Upper lobe of left lung (tissue), 6 donors: Measurements from ENCODE around the gene IQSEC1. TPM values are rescaled to one million over a fixed set of nuclear protein-coding genes. Genes with fewer than 3 reads are reported as not detected.

ENCODE experiments used
- ATAC-seq, 2 donors: fragments of 200-7000 bp; cut with Tn5 transposase; one replicate each; pipeline ENCODE4 v1.9.1; 2022; ENCODE audit warnings: mild to moderate bottlenecking in 2 of 2, moderate library complexity in 2 of 2; ENCODE audit not compliant: low FRiP score in 2 of 2
- DNase-seq, 2 donors: peaks; one replicate each; pipeline ENCODE4 v3.0.0-alpha.2; 2019 to 2020
- H3K27ac ChIP-seq, 4 donors: fragments of 200-600 bp; sonication (generic); one replicate each; pipeline ENCODE4 v1.5.1; 2016 to 2019
- H3K27me3 ChIP-seq, 4 donors: fragments of 200-600 bp; sonication (generic); one replicate each; pipeline ENCODE4 v1.5.1; 2017 to 2019
- H3K36me3 ChIP-seq, 4 donors: fragments of 200-600 bp; sonication (generic); one replicate each; pipeline ENCODE4 v1.5.1; 2016 to 2019
- H3K4me1 ChIP-seq, 4 donors: fragments of 200-600 bp; sonication (generic); one replicate each; pipeline ENCODE4 v1.5.1; 2018 to 2019
- H3K4me3 ChIP-seq, 4 donors: fragments of 200-600 bp; sonication (generic); one replicate each; pipeline ENCODE4 v1.5.1; 2017 to 2019; ENCODE audit warnings: mild to moderate bottlenecking in 2 of 4, moderate library complexity in 1 of 4
- H3K9me3 ChIP-seq, 4 donors: fragments of 200-600 bp; sonication (generic); one replicate each; pipeline ENCODE4 v1.5.1; 2018 to 2019
- EP300 ChIP-seq, 4 donors: sonication (generic); formaldehyde crosslinking; IDR thresholded peaks; one replicate each; pipeline ENCODE4 v1.5.1; 2017; ENCODE audit warnings: antibody characterized with exemption in 4 of 4, control low read depth in 2 of 4
- POLR2A ChIP-seq, 4 donors: fragments of 450-650 bp; IDR thresholded peaks; one replicate each; pipeline ENCODE4 v1.5.1; 2016 to 2017; ENCODE audit warnings: antibody characterized with exemption in 4 of 4, mild to moderate bottlenecking in 2 of 4
- POLR2AphosphoS5 ChIP-seq, 2 donors: sonication (generic); formaldehyde crosslinking; IDR thresholded peaks; one replicate each; pipeline ENCODE4 v1.5.1; 2017; ENCODE audit warnings: antibody characterized with exemption in 2 of 2
- WGBS, 2 donors: methylation state at CpG; one replicate each; pipeline ENCODE4 v1.1.5; 2017 to 2018; 5-methylcytosine and 5-hydroxymethylcytosine counted together
- total RNA-seq, 6 donors: library from RNA; depleted of rRNA in 4 of 6; stranded (reverse); fragments of >200 nt in 4 of 6; gene quantifications; one replicate each; pipeline versions ENCODE4 v1.1.0 to v1.2.1, GENCODE V29; 2016 to 2021
- TF ChIP-seq, protein P1 (sequence below), 6 experiments: fragments of 450-650 bp in 4 of 6; fragments of 200-600 bp in 2 of 6; sonication (generic) in 2 of 6; IDR thresholded peaks; one replicate each; pipeline ENCODE4 v1.5.1; 2016 to 2019; ENCODE audit warnings: antibody characterized with exemption in 6 of 6
- donor health status: DM: no; HTN: no; CAD: no; lungs with moderate emphysema.
- donor health status: DM: no; HTN: yes; CAD: no; lungs with severe emphysema.

IQSEC1 gene
- total RNA-seq, 6 donors from 2014 or later = 51.1 to 105 (median 81.0) TPM

DNA sequence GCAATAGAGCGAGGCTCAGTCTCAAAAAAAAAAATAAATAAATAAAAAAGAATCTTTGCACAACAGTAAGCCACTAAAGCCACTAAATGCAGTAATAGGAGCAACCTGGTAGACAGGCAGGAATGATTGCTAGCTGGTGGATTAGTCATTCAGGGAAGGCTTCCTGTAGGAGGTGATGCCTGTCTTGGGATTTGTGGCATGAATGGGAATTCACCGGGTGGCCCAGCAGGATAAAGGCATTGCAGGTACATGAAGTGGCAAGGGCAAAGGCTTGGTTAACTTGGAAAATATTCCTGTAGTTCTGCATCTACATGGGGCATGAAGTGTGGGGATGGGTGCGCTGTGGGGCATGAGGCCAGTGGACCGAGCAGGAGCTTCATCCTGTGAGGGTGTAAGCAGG, 94.5 kb downstream of the IQSEC1 start:
- peaks cover 0 to 20% (median 3%) of the 10 kb centered on the region in 4 donors for H3K4me1 ChIP-seq
- H3K27ac ChIP-seq = no peak overlapping the region
- DNase-seq = no peak
- no peaks in the 10 kb centered on the region for H3K9me3 ChIP-seq
- ATAC-seq = no peak
- H3K4me3 ChIP-seq = no peak overlapping the region
- no peaks in the 10 kb centered on the region for H3K36me3 ChIP-seq
- TF ChIP-seq, protein P1, sequence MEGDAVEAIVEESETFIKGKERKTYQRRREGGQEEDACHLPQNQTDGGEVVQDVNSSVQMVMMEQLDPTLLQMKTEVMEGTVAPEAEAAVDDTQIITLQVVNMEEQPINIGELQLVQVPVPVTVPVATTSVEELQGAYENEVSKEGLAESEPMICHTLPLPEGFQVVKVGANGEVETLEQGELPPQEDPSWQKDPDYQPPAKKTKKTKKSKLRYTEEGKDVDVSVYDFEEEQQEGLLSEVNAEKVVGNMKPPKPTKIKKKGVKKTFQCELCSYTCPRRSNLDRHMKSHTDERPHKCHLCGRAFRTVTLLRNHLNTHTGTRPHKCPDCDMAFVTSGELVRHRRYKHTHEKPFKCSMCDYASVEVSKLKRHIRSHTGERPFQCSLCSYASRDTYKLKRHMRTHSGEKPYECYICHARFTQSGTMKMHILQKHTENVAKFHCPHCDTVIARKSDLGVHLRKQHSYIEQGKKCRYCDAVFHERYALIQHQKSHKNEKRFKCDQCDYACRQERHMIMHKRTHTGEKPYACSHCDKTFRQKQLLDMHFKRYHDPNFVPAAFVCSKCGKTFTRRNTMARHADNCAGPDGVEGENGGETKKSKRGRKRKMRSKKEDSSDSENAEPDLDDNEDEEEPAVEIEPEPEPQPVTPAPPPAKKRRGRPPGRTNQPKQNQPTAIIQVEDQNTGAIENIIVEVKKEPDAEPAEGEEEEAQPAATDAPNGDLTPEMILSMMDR (IDR thresholded peaks at IDR 0.05) = no peak
- TF ChIP-seq EP300 (IDR thresholded peaks at IDR 0.05) (no peak), POLR2AphosphoS5 (IDR thresholded peaks at IDR 0.05) (no peak), POLR2A (IDR thresholded peaks at IDR 0.05) (no peak)
- WGBS, 2 donors = 87 to 91% methylated on average over 4 of the region's 4 CpGs
- H3K27me3 ChIP-seq = no peaks in the 10 kb centered on the region

- Histone ChIP-seq H3K27ac (no peak overlapping the region), H3K36me3 (no peaks in the 10 kb centered on the region), H3K4me3 (no peak overlapping the region), H3K9me3 (no peaks in the 10 kb centered on the region), H3K4me1 (peaks cover 0 to 12% (median 3%) of the 10 kb centered on the region in 4 donors), H3K27me3 (no peaks in the 10 kb centered on the region)
- 90 to 95% methylated on average over 10 of the region's 10 CpGs for WGBS, 2 donors
- ATAC-seq = no peak
- no peak for TF ChIP-seq POLR2AphosphoS5 (IDR thresholded peaks at IDR 0.05)
- no peak for TF ChIP-seq EP300 (IDR thresholded peaks at IDR 0.05)
- TF ChIP-seq POLR2A (IDR thresholded peaks at IDR 0.05) = no peak
- TF ChIP-seq, protein P1 (IDR thresholded peaks at IDR 0.05) = no peak
- DNase-seq = no peak
These were observed 96.0 kb downstream of the IQSEC1 start for GRCh38 chr3:12977117-12977808.

- Histone ChIP-seq H3K9me3 (no peaks in the 10 kb centered on the region), H3K4me3 (no peak overlapping the region), H3K27me3 (no peaks in the 10 kb centered on the region), H3K4me1 (peaks cover 0 to 12% (median 3%) of the 10 kb centered on the region in 4 donors), H3K27ac (no peak overlapping the region), H3K36me3 (no peaks in the 10 kb centered on the region)
- DNase-seq (no peak), ATAC-seq (no peak)
- TF ChIP-seq POLR2AphosphoS5 (IDR thresholded peaks at IDR 0.05) = no peak
- no peak for TF ChIP-seq EP300 (IDR thresholded peaks at IDR 0.05)
- TF ChIP-seq, protein P1 (IDR thresholded peaks at IDR 0.05) = no peak
- TF ChIP-seq POLR2A (IDR thresholded peaks at IDR 0.05) = no peak
- 88 to 93% methylated on average over 10 to 12 of the region's 12 CpGs for WGBS, 2 donors
These were observed 97.3 kb downstream of the IQSEC1 start for GRCh38 chr3:12975748-12976522.

- no peak overlapping the region for H3K4me3 ChIP-seq
- H3K27me3 ChIP-seq = no peaks in the 10 kb centered on the region
- ATAC-seq (peak in 1 of 2 donors; percentile 41), DNase-seq (no peak)
- H3K9me3 ChIP-seq = no peaks in the 10 kb centered on the region
- H3K27ac ChIP-seq = no peak overlapping the region
- TF ChIP-seq POLR2AphosphoS5 (IDR thresholded peaks at IDR 0.05) = no peak
- no peak for TF ChIP-seq EP300 (IDR thresholded peaks at IDR 0.05)
- TF ChIP-seq POLR2A (IDR thresholded peaks at IDR 0.05) = no peak
- TF ChIP-seq, protein P1 (IDR thresholded peaks at IDR 0.05) = no peak
- peaks cover 0 to 12% (median 3%) of the 10 kb centered on the region in 4 donors for H3K4me1 ChIP-seq
- no peaks in the 10 kb centered on the region for H3K36me3 ChIP-seq
- WGBS, 2 donors = 81% methylated on average over 6 of the region's 6 CpGs; no CpG with 5 or more reads in 1 of the 2 donors
These were observed 98.4 kb downstream of the IQSEC1 start for GRCh38 chr3:12974819-12975218.
